Suppressor macrophage treated with lipopolysaccharide for 1 hour (primary cell): Measurements from ENCODE around the gene IYD.
"Not testable (repeated sequence)": the region's sequence is repeated elsewhere in the genome, so short reads cannot be mapped to it uniquely, and the experiment has no call there.

Source experiments
- DNase-seq, 3 donors: peaks; one replicate each; pipeline ENCODE4 v3.0.0-alpha.2; 2020 to 2022

IYD gene

DNA sequence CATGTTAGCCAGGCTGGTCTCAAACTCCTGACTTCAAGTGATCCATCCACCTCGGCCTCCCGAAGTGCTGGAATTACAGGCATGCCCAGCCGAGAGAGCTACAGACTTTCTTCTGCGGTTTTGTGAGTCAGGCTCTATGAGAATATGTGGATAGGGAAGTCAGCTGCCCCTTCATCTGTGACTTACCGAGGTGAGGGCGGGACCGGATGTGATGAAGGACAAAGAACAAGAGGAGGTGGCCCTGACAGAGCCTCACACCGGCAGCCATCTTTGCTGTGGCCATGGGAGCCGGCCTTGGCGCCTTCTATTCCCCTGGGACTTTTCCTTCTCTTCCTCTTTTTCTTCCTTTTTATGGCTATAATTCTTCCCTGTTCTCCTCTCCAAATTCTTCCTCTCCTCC lies 67.0 kb downstream of the IYD start:
- no peak for DNase-seq

- DNase-seq, result no peak
Observed at GRCh38 chr6:150439373-150439772, 70.6 kb downstream of the IYD start.

DNA sequence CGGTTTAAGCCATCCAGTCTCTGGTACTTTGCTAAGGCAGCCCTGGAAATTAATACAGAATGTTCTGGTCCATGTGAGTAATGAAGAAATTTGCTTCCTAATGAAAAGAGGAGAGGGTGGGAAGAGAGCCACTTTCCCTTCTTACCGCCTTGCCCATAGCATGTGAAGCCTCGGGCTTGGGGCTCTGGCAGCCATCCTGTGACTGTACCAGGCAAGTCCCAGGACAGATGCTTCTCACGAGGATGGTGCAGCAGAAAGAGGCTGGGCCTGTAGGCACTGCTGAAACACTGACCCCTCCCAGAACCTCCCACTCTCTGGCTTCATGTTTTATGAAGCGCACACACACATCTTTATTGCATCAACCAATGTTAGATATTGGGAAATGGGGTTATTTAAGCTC lies 74.8 kb downstream of the IYD start:
- no peak for DNase-seq

- DNase-seq, result no peak
Observed at GRCh38 chr6:150444308-150444707, 75.5 kb downstream of the IYD start.

DNA sequence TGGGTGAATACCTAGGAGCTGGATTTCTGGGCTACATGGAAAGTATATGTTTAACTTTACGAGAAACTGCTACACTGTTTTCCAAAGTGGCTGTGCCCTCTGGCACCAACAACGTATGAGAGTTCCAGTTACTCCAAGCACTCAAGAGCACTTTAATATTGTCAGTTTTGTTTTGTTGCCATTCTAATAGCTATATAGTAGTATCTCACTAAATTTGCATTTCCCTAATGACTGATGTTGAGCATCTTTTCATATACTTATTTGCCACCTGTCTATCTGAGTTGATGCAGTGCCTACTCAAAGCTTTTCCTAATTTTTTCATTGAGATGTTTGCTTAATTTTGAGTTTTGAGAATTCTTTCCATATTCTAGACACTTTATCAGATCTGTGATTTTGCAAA lies 76.7 kb downstream of the IYD start:
- DNase-seq, result no peak

DNA sequence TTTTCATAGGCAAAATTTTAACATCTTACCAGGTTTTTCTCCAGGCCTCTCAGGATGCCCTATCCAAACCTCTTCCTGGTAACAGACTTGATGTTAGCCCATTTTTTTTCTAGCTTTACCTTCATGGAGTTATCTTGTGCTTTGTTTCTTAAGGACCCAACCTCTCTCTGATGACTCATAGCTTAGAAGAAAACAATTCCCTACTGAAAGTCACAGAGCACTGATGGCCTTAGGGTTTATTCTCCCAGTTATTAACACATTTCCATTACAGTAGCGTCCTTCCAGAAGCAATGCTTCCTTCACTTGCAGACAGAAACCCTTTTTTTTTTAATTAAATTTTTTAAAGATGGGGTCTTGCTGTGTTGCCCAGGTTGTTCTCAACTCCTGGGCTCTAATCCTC lies 79.4 kb downstream of the IYD start:
- DNase-seq, result no peak

- DNase-seq, result not testable (repeated sequence)
Observed at GRCh38 chr6:150449055-150449454, 80.2 kb downstream of the IYD start.

GRCh38 chr6:150450918-150451317 lies 82.1 kb downstream of the IYD start:
- DNase-seq, result no peak

GRCh38 chr6:150451807-150452427 lies 83.1 kb downstream of the IYD start:
- no peak for DNase-seq

GRCh38 chr6:150452428-150453243 lies 83.8 kb downstream of the IYD start:
- DNase-seq, result no peak

- no peak for DNase-seq
Observed at GRCh38 chr6:150453357-150453756, 84.5 kb downstream of the IYD start.
